Inferior parietal cortex (tissue), 1 donor: ENCODE measurements around the gene FAM78B.
A peak's percentile ranks its signal among the peaks of the same experiment; 100 is the strongest.

ENCODE experiments used
- DNase-seq: peaks from one replicate; pipeline ENCODE4 v3.0.0-alpha.2; 2016; ENCODE audit errors: extremely low spot score

FAM78B gene

GRCh38 chr1:166164995-166165660 lies 1.7 kb downstream of the FAM78B start:
- DNase-seq: peak; percentile 41

- no peak for DNase-seq
Observed at GRCh38 chr1:166164646-166164994, 2.2 kb downstream of the FAM78B start.

- DNase-seq: no peak
Observed at GRCh38 chr1:166159656-166160055, 7.1 kb downstream of the FAM78B start.

GRCh38 chr1:166156674-166157073 lies 10.1 kb downstream of the FAM78B start:
- DNase-seq: no peak

GRCh38 chr1:166155108-166155507 lies 11.7 kb downstream of the FAM78B start:
- no peak for DNase-seq

GRCh38 chr1:166153525-166154314 lies 13.1 kb downstream of the FAM78B start:
- no peak for DNase-seq

GRCh38 chr1:166152978-166153377 lies 13.8 kb downstream of the FAM78B start:
- no peak for DNase-seq

GRCh38 chr1:166151804-166152203 lies 15.0 kb downstream of the FAM78B start:
- DNase-seq: no peak

GRCh38 chr1:166145499-166145898 lies 21.3 kb downstream of the FAM78B start:
- DNase-seq: no peak

GRCh38 chr1:166141969-166142368 lies 24.8 kb downstream of the FAM78B start:
- no peak for DNase-seq

GRCh38 chr1:166140251-166140650 lies 26.6 kb downstream of the FAM78B start:
- DNase-seq: no peak

GRCh38 chr1:166139735-166140134 lies 27.1 kb downstream of the FAM78B start:
- DNase-seq: no peak

GRCh38 chr1:166136699-166137401 lies 30.0 kb downstream of the FAM78B start:
- no peak for DNase-seq

- DNase-seq: no peak
Observed at GRCh38 chr1:166136222-166136621, 30.6 kb downstream of the FAM78B start.

- DNase-seq: no peak
Observed at GRCh38 chr1:166133857-166134256, 32.9 kb downstream of the FAM78B start.

- no peak for DNase-seq
Observed at GRCh38 chr1:166133276-166133841, 33.4 kb downstream of the FAM78B start.

GRCh38 chr1:166132496-166132895 lies 34.3 kb downstream of the FAM78B start:
- no peak for DNase-seq

- no peak for DNase-seq
Observed at GRCh38 chr1:166129006-166129405, 37.8 kb downstream of the FAM78B start.

GRCh38 chr1:166128195-166128594 lies 38.6 kb downstream of the FAM78B start:
- DNase-seq: no peak

- DNase-seq: no peak
Observed at GRCh38 chr1:166127003-166127402, 39.8 kb downstream of the FAM78B start.

GRCh38 chr1:166122873-166123466 lies 43.8 kb downstream of the FAM78B start:
- no peak for DNase-seq

- no peak for DNase-seq
Observed at GRCh38 chr1:166121010-166121409, 45.8 kb downstream of the FAM78B start.
